T-helper 9 cell (primary cell): ENCODE measurements around the gene CLEC2B.
"Not testable (repeated sequence)": the region's sequence is repeated elsewhere in the genome, so short reads cannot be mapped to it uniquely, and the experiment has no call there.

ENCODE experiments used
- DNase-seq: peaks from one replicate; pipeline ENCODE4 v3.0.0-alpha.2; 2020
- total RNA-seq, 2 donors: gene quantifications; one replicate each; lab custom pipeline; 2026; lab: John Stamatoyannopoulos, UW

Gene CLEC2B
- 95.3 to 123 reads per million in 2 donors for total RNA-seq

DNA sequence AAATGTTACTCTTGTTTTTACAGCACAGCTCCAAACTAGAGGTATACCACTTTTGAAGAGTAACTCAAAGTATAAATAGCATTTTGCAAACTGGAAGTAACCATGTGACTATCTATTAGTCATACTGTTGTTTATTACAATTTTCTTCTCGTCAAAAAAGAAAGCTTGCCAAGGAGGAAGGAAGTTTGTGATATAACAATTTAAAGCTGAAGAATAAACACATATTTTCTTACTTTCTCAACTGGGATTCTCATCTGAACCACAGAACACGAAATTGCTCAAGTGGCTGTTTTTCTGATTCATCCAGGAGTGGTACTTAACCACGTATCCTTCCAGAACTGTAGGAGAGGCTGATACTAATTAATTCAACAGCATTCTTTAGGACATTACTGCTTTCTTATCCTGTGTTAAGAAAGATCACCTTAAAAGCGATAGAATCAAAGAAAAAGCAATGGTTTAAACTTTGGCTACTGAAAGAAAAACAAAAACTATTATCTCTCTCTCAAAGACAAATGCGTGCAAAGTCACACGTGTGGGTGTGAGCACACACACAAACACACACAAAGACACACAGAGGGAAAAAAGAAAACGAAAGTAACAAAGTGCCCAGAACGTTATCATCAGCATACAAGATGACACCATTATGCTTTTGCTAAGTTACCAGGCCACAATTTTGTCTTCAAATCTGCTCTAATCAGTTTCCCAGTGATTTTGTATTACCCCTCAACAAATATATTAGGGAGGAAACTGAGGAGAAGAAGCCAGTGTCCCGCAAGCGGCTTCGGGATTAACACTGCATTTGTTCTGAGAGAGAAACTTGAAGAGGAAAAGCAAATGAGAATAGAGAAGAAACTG lies at the start of gene CLEC2B:
Gene CLEC2B (minus strand): TSS at position 48 of the 855 bp plus-strand sequence.
- no peak for DNase-seq

DNA sequence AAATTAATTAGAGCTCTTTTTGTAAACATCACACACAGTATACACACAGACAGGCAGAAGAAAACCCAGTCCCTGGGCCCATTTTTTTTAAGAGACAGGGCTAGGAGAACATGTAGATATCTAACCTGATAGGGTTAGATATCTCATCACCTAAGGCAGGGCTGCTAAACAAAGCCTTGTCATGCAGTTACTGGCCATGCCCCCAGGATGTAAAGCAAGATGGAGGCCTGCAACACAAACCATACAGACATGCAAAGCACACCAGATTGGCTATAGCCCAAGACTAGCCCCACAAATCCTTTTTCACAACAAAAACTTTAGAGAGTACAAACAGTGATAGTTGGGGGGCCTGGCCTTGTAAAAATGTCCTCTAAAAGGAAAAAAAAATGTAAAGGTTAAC lies 42.6 kb upstream of the CLEC2B start:
- no peak for DNase-seq

DNA sequence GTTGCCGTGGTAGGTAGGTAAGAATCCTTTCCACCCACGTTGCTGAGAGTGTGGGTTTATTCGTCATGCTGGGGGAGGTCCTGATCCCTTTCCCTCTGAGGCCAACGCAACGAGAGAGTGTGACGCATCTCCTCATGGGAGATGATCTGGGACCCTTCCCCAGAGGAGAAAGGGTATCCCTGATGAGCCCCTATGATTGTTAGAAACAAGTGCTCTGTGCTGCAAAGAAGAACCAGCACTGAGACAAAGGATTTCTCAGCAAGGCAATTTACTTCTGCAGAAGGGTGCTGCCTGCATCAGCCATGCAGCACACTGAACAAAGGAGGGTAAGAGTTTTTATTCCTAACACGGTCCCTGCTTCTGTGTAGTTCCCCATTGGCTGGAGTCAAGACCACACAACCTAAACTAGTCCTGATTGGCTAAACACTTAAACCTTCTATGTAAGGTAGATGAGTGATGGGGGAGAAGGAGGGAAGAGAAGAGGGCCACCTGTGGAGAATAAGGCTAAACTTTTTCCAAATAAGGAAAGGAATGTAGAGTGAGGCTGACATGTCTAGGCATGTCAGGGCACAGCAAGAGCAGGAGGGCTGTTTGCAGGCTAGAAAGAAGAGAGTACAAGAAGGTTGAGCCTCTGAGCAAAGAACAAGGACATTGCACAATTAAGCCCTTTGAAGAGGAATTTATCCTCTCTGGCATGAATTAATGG lies 41.7 kb upstream of the CLEC2B start:
- DNase-seq, result no peak

DNA sequence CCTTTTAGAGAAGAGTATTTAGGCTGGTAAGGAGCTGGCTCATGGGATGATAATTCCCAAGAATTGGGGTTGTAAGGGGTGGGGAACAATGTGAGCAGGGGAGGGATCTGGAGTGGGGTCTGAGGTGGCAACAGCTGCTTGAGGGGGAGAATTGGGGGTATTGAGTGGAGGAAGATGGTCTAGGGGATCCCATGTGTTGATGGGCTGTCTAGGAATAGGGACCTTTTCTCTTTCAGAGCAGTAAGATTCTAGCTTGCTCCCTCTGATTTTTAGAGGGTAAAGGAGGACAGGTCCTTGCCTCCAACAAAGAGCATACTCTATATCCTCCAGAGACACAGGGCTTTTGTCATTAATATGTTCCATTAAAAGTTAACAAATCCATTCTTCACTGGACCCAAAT lies 40.6 kb upstream of the CLEC2B start:
- no peak for DNase-seq

DNA sequence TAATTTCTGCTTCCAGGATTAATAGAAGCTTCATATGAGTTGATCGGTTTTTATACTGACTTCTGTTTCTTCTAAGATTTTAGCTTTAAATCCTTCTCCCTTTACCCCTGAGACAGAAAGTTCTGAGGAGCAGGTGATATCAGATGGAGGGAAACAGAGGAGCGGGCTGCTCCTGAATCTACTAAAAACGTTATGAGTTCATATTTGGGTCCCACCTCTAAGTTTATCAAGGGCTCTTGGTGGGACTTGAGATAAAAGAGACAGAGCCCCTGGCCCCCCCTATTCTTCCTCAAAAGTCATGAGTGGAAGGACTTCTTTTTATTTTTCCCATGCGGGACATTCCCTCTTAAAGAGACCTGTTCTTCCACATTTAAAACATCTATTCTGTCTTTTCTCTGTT lies 39.2 kb upstream of the CLEC2B start:
- no peak for DNase-seq

DNA sequence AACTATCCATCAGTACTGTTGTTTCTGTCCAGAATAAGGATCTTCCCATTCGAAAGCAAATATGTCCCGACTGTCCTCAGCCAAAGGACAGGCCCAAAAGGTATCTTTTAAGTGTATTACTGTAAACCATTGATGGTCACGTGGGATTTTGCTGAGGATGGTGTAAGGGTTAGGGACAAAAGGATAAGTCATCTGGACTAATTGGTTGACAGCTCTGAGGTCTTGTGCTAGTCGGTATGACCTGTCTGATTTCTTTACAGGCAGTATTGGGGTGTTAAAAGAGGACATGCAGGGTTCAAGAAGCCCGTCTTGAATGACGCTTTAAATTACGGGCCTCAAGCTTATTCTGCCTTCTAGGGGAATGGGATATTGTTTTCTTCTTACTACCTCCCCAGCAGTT lies 38.6 kb upstream of the CLEC2B start:
- DNase-seq, result no peak

DNA sequence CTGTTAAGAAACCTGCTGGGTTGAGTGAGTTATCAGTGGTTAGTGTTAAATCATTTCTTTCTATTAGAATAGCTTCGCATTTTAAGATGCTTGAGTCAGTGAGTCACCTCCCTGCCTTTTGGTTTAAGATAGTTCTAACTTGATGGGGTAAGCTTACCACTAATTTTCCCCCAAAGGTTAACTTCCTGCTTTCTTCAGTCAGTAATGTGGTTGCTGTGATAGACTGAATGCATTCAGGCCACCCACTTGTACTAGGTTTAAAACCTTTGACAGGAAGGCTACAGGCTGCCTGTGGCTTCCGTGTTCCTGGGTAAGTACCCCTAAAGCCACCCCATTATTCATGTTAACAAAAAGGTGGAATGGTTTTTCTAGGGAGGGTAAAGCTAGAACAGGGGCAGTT lies 37.7 kb upstream of the CLEC2B start:
- DNase-seq, result no peak

DNA sequence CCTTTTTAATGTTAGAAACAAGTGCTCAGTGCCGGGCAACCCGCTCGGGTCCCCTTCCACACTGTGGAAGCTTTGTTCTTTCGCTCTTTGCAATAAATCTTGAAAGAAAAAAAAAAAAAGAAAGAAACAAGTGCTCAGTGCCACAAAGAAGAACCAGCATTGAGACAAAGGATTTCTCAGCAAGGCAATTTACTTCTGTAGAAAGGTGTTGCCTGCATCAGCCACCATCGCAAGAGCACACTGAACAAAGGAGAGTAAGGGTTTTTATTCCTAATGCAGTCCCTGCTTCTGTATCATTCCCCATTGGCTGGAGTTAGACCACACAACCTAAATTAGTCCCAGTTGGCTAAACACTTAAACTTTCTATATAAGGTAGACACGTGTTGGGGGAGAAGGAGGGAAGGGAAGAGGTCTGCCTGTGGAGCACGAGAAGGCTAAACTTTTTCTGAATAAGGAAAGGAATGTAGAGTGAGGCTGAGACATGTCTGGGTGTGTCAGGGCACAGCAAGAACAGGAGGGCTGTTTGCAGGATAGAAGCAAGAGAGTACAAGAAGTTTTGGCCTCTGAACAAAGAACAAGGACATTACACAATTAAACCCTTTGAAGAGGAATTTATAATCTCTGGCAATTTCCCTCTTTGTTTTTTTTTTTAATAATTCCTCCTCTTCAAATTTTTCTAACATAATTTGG lies 33.5 kb upstream of the CLEC2B start:
- no peak for DNase-seq

DNA sequence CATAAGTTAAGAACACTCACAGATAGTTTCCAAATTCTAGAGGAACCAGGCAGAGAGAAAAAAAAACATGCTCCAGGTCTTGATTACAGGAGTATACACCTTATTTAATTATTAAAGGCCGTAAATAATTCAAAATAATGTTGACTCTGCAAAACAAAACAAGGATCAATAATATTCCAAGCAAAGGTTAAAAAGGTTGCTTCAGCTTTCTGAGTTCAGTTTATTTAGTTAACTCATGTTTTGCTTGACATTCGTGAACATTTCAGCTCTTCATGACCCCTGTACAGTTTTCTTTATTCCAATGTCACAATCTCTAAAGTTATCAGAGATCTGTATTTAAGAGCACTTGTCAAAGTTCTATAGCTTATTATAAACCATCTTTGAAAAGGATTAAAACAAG lies 31.8 kb upstream of the CLEC2B start:
- DNase-seq, result no peak

DNA sequence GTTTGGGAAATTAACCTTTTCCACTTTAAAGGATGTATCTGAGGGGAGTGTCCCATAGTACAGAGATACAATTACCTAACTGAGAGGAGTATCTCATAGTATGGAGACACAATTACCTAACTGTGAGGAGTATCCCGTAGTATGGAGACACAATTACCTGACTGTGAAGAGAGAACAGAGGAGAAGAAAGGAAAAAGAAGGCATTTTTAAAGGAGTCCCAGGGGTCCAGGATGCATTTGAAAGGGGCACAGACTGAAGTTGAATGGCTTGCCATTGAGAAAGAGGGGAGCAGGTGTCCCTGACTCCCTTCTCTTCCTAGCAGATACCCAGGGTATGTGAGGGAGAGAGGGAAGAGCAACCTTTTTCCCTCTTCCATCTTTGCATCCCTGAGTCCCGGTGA lies 30.1 kb upstream of the CLEC2B start:
- DNase-seq, result no peak

DNA sequence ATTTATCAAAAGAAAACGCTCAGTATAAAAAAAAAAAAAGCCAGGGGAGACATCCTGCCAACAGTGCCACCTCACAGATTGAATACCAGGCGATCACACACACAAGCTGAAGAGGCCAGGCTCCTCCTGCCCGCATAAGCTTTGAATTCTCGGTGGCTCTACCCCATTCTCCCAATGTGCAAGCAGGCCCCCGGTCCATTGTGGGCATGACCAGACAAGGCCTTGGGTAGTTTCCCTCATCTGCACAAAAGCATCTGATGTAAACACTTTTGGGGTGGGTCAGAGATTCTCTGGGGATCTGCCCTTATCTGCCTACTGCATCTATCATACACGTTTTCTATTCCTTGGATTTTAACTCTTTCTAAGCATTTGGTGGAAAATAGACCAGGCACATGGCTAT lies 28.4 kb upstream of the CLEC2B start:
- DNase-seq, result no peak

DNA sequence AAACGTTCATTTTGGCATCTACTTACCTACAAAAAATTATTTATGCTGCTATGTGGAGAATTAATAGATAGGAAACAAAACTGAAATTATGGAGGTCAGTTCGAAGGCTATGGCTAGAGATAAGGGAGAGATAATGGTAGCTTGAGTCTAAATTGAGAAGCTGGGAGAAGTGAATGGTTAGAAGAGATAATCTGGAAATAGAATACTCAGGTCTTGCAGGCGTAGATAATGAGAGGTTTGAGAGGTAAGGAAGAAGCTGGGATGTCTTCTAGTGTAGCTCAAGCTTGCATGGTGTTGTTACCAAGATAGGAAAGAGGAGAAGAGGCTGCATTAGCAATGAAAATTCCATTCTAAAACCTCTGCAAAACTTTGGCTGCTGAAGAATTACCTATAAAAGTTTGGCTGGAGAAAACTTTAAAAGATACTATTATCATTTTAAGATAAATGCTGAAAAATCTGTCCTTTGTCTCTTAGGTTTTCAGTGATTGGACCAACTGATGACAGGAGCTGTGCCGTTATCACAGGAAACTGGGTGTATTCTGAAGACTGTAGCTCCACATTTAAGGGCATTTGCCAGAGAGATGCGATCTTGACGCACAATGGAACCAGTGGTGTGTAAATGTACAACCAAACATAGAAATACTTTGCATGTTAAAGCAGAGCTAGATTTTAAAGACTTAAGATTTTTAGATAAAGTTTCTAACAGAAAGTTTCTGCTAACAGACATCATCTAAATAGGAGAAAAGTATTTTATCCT lies 26.2 kb upstream of the CLEC2B start:
- DNase-seq, result no peak

DNA sequence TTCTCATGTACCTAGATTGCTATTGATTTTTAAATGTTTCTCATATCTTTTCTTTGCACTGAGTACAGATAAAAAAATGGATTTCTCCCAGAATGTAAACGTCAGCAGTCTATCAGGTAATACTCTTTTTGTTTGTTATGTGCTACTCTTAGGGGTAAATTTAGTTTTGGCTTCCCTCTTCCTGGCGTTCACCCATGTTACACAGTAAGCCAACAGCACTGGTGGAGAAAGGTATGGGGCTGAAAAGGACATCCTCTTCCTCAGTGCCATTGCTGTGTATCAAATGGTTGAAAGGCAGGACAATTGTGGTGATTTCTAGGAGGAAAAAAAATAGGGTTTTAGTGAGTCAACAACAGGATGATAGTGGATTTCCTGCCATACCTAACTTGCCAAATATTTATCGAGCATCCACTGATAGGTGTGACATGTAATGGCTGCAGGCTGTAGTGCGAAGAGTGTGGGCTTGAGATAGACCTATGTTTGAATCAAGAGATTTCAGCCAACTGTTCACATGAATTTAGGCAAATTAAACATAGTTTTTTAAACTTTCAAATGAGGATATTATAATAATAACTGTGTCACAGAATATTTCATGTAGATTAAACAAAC lies 19.6 kb upstream of the CLEC2B start:
- DNase-seq, result no peak

DNA sequence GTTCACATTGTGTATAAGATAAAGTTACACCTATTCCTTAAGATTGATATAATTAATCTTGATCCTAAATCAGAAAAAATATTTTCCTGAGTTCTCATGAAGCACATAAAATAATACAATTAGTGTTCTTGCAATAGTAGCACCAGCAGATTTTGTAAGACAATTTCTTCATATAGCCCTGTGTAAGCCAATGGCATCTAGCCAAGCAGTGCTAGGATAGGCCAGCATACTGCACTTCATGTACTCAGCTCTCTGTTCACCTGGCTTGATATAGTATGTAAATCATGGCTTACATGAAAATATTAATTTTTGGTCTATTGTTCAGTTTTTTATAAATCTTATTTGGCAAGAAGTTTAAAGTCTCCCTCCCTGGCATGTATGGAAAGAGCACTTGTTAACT lies 14.0 kb upstream of the CLEC2B start:
- no peak for DNase-seq

DNA sequence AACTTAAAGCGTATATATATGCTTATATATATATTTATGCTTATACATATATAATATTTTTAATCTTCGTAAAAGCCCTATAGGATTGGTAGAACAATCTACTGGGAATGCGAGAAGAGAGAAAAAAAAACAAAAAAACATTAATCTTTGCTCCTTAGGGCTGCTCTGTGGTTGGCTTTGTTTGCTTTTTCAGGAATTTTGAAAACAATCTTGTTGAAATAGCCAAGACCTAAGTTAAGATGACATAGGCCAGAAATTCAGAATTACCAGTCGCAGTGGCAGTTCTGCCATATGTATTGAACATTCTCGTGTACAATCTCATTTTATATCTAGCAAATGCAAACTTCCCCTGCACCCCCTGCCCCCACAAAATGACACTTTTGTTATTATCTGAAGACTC lies 12.8 kb upstream of the CLEC2B start:
- no peak for DNase-seq

DNA sequence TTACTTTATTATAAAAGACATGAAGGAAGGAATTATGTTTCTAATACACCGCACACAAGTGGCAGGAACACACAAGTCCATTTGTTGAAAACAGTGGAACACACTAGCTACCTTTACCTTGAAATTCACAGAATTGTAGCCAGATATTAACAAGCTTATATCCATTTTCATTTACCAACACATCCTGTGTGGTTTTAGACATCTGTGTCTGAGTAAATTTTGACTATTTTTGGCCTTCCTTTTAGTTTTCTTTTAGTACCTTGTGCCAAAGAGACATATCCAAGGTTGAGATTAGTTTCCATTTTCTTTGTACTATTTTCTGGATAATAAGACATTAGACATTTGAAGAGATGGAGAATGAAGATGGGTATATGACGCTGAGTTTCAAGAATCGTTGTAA lies 12.1 kb upstream of the CLEC2B start, which contains the start of gene KLRF2:
Gene KLRF2 (plus strand): TSS at position 244 of the 400 bp plus-strand sequence. CDS start 107 bp downstream, at position 351.
- DNase-seq, result no peak

DNA sequence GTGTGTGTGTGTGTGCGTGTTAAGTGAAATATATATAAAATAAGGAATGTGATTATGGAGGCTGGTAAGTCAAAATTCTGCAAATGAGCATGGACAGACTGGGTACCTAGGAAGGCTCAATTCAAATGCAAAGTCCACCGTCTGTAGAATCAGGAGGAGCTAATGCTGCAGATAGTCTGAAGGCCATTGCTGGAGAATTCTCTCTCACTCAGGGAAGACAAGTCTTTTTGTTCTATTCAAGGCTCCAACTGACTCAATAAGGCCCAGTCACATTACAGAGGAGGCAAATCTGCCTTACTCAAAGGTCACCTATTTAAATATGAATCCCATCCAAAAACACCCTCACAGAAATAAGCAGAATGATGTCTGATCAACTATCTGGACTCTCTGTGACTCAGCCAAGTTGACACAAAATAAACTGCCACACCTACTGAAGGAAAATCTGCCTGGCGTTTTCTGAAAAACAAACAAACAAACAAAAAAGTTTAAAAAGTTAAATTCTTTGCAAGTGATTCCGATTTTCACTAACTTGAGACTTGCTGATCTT lies 11.5 kb upstream of the CLEC2B start:
- no peak for DNase-seq

DNA sequence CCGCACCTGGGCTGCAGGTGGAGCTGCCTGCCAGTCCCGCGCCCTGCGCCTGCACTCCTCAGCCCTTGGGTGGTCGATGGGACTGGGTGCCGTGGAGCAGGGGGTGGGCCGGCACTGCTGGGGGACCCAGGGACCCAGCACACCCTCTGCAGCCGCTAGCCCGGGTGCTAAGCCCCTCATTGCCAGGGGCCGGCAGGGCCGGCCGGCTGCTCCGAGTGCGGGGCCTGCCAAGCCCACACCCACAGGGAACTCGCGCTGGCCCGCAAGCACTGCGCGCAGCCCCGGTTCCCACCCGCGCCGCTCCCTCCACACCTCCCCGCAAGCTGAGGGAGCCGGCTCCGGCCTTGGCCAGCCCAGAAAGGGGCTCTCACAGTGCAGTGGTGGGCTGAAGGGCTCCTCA lies 7.0 kb upstream of the CLEC2B start:
- not testable (repeated sequence) for DNase-seq

DNA sequence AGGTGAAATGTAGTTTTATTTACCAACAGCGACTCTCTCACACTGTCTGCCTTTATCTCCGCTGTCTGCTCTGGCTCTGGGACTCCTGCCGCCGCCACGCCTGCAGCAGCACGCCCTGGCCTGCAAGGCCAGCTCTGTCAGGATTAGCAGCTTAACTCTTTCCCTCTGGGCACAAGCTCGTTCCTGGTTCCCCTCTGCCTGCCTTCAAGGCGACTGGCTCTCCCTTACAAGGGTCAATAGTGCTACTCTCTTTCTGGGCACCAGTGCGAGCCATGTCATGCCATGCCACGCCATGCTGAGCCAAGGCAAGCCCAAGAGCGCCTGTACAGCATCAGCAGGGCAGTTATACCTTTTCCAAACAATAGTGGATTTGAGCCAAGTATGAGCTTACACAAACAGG lies 3.6 kb upstream of the CLEC2B start:
- DNase-seq, result no peak

DNA sequence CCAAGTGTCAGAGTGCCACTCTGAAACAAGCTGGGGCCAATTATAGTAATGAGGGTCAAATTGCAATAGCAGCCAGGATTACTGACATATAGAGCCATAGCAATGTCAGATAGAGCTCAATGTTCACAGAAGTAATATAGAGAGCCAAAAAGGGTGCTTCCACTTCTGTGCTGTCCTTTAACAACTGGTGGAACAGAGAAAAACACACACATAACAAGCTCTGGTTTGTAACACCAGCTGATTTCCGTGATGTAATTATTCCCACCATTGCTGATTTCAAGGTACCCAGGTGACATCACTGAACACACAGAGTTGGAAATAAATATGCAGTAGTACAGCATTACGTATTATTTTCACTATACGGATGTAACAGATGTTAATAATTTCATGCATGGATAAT lies 3.0 kb upstream of the CLEC2B start:
- no peak for DNase-seq

DNA sequence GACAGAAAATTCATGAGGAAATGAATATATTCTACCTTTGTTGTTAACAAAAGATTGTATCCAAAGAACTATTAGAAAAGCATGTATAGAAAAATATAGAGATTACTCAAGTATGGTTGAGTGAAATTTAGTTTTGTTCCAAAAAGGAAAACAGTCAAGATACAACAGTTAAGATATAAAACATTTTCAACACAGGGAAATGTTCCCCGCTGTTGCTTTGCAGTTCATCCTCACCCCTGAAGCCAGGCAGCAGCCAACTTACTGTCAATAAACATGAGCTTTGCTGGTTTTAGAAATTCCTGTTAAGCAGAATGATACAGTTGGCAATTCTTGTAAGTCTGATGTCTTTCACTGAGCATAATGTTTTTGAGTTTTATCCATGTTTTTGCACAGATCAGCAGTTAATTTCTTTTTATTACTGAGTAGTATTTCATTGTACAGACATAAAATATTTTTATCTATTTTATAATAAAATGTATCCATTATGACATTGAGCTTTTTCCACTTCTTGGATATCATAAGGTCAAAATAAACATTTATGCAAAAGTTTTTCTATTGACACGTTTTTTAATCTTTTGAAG lies 1.2 kb upstream of the CLEC2B start:
- no peak for DNase-seq

DNA sequence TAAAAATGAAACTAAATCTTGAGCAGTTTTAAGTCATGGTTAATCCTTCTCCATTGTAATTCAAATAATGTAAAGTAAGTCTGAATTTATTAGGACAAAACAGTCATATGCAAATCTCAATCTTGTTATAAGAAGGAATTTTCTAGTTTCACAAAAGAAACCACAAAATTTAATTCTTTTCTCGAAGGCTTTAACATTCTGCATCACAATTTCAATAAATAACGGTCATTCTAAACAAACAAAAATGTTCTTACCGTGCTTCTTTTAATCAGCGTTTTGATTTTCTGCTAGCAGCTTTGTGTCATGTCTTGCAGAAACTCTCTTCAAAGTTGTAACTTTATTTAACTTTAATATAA lies 225 bp downstream of the CLEC2B start:
- DNase-seq, result no peak
